B cell (primary cell): ENCODE measurements around the gene AXL. TPM values are rescaled to one million over a fixed set of nuclear protein-coding genes. Genes with fewer than 3 reads are reported as not detected.

Source experiments
- ATAC-seq: fragments of 200-7000 bp; cut with Tn5 transposase; one replicate; pipeline ENCODE4 v1.10.0; 2021; ENCODE audit warnings: low read depth, mild to moderate bottlenecking, moderate number of reproducible peaks, moderate library complexity
- CTCF ChIA-PET: fragments of 350-600 bp; sonication (Branson Sonifier 250); formaldehyde crosslinking; loops from one replicate; lab custom pipeline; 2021; ENCODE audit warnings: antibody characterized with exemption, inconsistent platforms; lab: Charles Lee
- POLR2A ChIA-PET: fragments of 350-600 bp; sonication (Branson Sonifier 250); formaldehyde crosslinking; loops from one replicate; lab custom pipeline; 2021; ENCODE audit warnings: antibody characterized with exemption; lab: Charles Lee
- DNase-seq: peaks from one replicate; pipeline ENCODE4 v3.0.0; 2013
- H2AFZ ChIP-seq: 2 replicates; pipeline ENCODE4 v1.6.1; 2012; ENCODE audit warnings: mild to moderate bottlenecking, low read depth, low read length; ENCODE audit not compliant: insufficient read depth, poor library complexity, severe bottlenecking
- H3K27ac ChIP-seq, 2 donors: 1 replicate in 1 of 2; 2 replicates in 1 of 2; pipeline ENCODE4 v1.5.1; 2012 to 2013; ENCODE audit warnings: low read length in 2 of 2, mild to moderate bottlenecking in 2 of 2, moderate library complexity in 1 of 2
- H3K27me3 ChIP-seq, 4 experiments: fragments of 200-600 bp in 1 of 4; sonication (generic) in 1 of 4; replicated peaks in 1 of 4; 1 replicate in 2 of 4; 2 replicates in 2 of 4; pipeline versions ENCODE4 v1.6.1 to v1.7.0; 2013 to 2016; ENCODE audit warnings: low read length in 3 of 4, mild to moderate bottlenecking in 2 of 4, mixed read lengths in 1 of 4, moderate library complexity in 1 of 4; ENCODE audit not compliant: insufficient read depth in 4 of 4, control insufficient read depth in 3 of 4; ENCODE audit errors: control extremely low read depth in 1 of 4
- H3K36me3 ChIP-seq, 2 experiments: replicated peaks in 1 of 2; 1 replicate in 1 of 2; 2 replicates in 1 of 2; pipeline versions ENCODE4 v1.6.1 to v1.7.1; 2013; ENCODE audit warnings: low read length in 1 of 2; ENCODE audit not compliant: insufficient read depth in 2 of 2, control insufficient read depth in 1 of 2; ENCODE audit errors: control extremely low read depth in 1 of 2, extremely low read depth in 1 of 2
- H3K4me1 ChIP-seq, 2 donors: fragments of 200-600 bp in 1 of 2; sonication (generic) in 1 of 2; 1 replicate in 1 of 2; 2 replicates in 1 of 2; pipeline versions ENCODE4 v1.5.1 to v1.6.1; 2013 to 2017; ENCODE audit warnings: low read length in 2 of 2; ENCODE audit not compliant: control insufficient read depth in 2 of 2, insufficient read depth in 2 of 2
- H3K4me2 ChIP-seq: replicated peaks from 2 replicates; pipeline ENCODE3; 2012; ENCODE audit warnings: mild to moderate bottlenecking, low read depth, low read length; ENCODE audit not compliant: poor library complexity, severe bottlenecking
- H3K4me3 ChIP-seq, 5 experiments: fragments of 200-600 bp in 1 of 5; sonication (generic) in 1 of 5; 1 replicate in 3 of 5; 2 replicates in 2 of 5; pipeline versions ENCODE4 v1.5.1 to v1.7.0; 2011 to 2016; ENCODE audit warnings: low read length in 4 of 5, mild to moderate bottlenecking in 4 of 5, low read depth in 2 of 5, control low read depth in 1 of 5, moderate library complexity in 1 of 5; ENCODE audit not compliant: insufficient read depth in 1 of 5; ENCODE audit errors: control extremely low read depth in 1 of 5, extremely low read depth in 1 of 5
- H3K79me2 ChIP-seq: fragments of 200-600 bp; sonication (generic); one replicate; pipeline ENCODE4 v1.6.0; 2016; ENCODE audit warnings: low read length; ENCODE audit not compliant: control insufficient read depth, insufficient read depth
- H3K9ac ChIP-seq: fragments of 200-600 bp; sonication (generic); 2 replicates; pipeline ENCODE4 v1.6.1; 2017; ENCODE audit warnings: mild to moderate bottlenecking, low read length, moderate library complexity
- H3K9me3 ChIP-seq, 3 donors: one replicate each; pipeline versions ENCODE4 v1.6.1 to v1.7.1; 2013; ENCODE audit warnings: low read length in 2 of 3; ENCODE audit not compliant: control insufficient read depth in 2 of 3, insufficient read depth in 1 of 3; ENCODE audit errors: control extremely low read depth in 1 of 3
- H4K20me1 ChIP-seq: 2 replicates; pipeline ENCODE4 v1.6.0; 2012; ENCODE audit warnings: mild to moderate bottlenecking, low read length; ENCODE audit not compliant: insufficient read depth, control insufficient read depth, poor library complexity, severe bottlenecking
- H3K27ac Mint-ChIP-seq: one replicate; pipeline ENCODE4 v1.8.0; 2021; ENCODE audit warnings: mixed read lengths
- H3K27me3 Mint-ChIP-seq: one replicate; pipeline ENCODE4 v1.8.0; 2021; ENCODE audit warnings: mixed read lengths
- H3K4me1 Mint-ChIP-seq: one replicate; pipeline ENCODE4 v1.8.0; 2021; ENCODE audit warnings: mixed read lengths
- H3K4me3 Mint-ChIP-seq: one replicate; pipeline ENCODE4 v1.8.0; 2021; ENCODE audit warnings: mixed read lengths
- H3K9me3 Mint-ChIP-seq: one replicate; pipeline ENCODE4 v1.8.0; 2022; ENCODE audit warnings: mixed read lengths; ENCODE audit not compliant: insufficient read depth
- CTCF ChIP-seq: fragments of 200-600 bp; IDR thresholded peaks from one replicate; pipeline ENCODE4 v1.8.0; 2022; ENCODE audit warnings: antibody characterized with exemption, mild to moderate bottlenecking
- EZH2 ChIP-seq: IDR thresholded peaks from 2 replicates; pipeline ENCODE4 v1.6.1; 2012; ENCODE audit warnings: borderline replicate concordance, low read depth, mild to moderate bottlenecking, moderate library complexity, low read length; ENCODE audit not compliant: insufficient read depth, poor library complexity, severe bottlenecking
- WGBS: methylation state at CpG from one replicate; pipeline ENCODE4 v1.1.5; 2013; ENCODE audit warnings: missing lambda C conversion rate; ENCODE audit not compliant: insufficient coverage; 5-methylcytosine and 5-hydroxymethylcytosine counted together
- intact Hi-C: fragments of 100-400 bp; cut with micrococcal nuclease; formaldehyde crosslinking; loops from one replicate; pipeline ENCODE4 v1.10.0; 2022
- polyA plus RNA-seq: library from polyadenylated mRNA; depleted of rRNA; stranded (reverse); fragments of >200 nt; gene quantifications from 2 replicates; pipeline ENCODE4 v1.2.3, GENCODE V29; 2012
- small RNA-seq: library from RNA; depleted of rRNA; stranded (forward); fragments of <200 nt; gene quantifications from one replicate; pipeline ENCODE3, GENCODE V24; 2012; ENCODE audit warnings: low replicate concordance, low read depth; ENCODE audit not compliant: insufficient read length
- total RNA-seq, 2 donors: library from RNA; stranded (reverse); fragments of 120-200 nt in 1 of 2; gene quantifications; 1 replicate in 1 of 2; 2 replicates in 1 of 2; pipeline versions ENCODE4 v1.2.3 to v1.2.4, GENCODE V29; 2013 to 2022

Gene AXL
- total and polyA plus RNA-seq, 2 donors (not counting 1 experiment from before 2014, with no cell fraction given) = not detected

- H3K36me3 ChIP-seq = peaks cover 4 to 42% of the 10 kb centered on the region in 2 experiments
- no peak for TF ChIP-seq EZH2
- no peak for TF ChIP-seq CTCF
- H3K79me2 ChIP-seq = peaks cover 71% of the 10 kb centered on the region
- Mint-ChIP-seq H3K4me3 (no peak overlapping the region), H3K27me3 (no peaks in the 10 kb centered on the region), H3K9me3 (no peaks in the 10 kb centered on the region), H3K4me1 (peaks cover 65% of the 10 kb centered on the region), H3K27ac (no peak overlapping the region)
- peak overlapping the region in 1 of 2 donors; percentile 100 for H3K27ac ChIP-seq
- intact Hi-C loops = no loop called here
- ChIA-PET CTCF (interaction anchor here (3.6 to 7.2 kb wide), 3 partner anchors 41 to 259 kb away, joined by 21 to 67 read pairs (median 53); partner anchors contain the start of genes HNRNPUL1 and TGFB1), POLR2A (interaction anchor here (1.0 to 1.6 kb wide), 2 partner anchors 16 to 48 kb away, joined by 3 to 12 read pairs; no protein-coding TSS in a partner anchor)
- H3K4me1 ChIP-seq = peaks cover 49 to 59% of the 10 kb centered on the region in 2 donors
- H3K9ac ChIP-seq = peak overlapping the region; percentile 96
- peak overlapping the region in 4 of 5 experiments; percentile 59 to 95 (median 66) for H3K4me3 ChIP-seq
- WGBS = 92% methylated on average over 2 of the region's 5 CpGs
- H2AFZ ChIP-seq = no peak overlapping the region
- ATAC-seq (no peak), DNase-seq (no peak)
- no peaks in the 10 kb centered on the region for H3K27me3 ChIP-seq
- H3K9me3 ChIP-seq = no peaks in the 10 kb centered on the region
- H4K20me1 ChIP-seq = peaks cover 51% of the 10 kb centered on the region
- H3K4me2 ChIP-seq = peak overlapping the region; percentile 98
These were observed 92.0 kb downstream of the AXL start for GRCh38 chr19:41311072-41311471.

Small RNA genes lying within 50 kb of the gene (small RNA-seq; reads per million reads assigned to genes)
- not detected for gene RN7SL34P

Other genes starting within 250 kb of the AXL start
- not detected in 2 replicates for gene CYP2B6, start 227.9 kb upstream of the AXL start, total RNA-seq
- not detected in 2 replicates for gene CYP2B6, start 227.9 kb upstream of the AXL start, polyA plus RNA-seq
- gene CYP2A13, start 130.8 kb upstream of the AXL start, total RNA-seq = not detected in 2 replicates
- gene CYP2A13, start 130.8 kb upstream of the AXL start, polyA plus RNA-seq = not detected in 2 replicates
- gene CYP2F1, start 104.8 kb upstream of the AXL start, total RNA-seq = not detected in 2 replicates
- 0.04 TPM in 1 of 2 replicates, not detected in the other for gene CYP2F1, start 104.8 kb upstream of the AXL start, polyA plus RNA-seq
- gene CYP2S1, start 26.0 kb upstream of the AXL start, total RNA-seq = not detected in 2 replicates
- gene CYP2S1, start 26.0 kb upstream of the AXL start, polyA plus RNA-seq = 0.09 and 0.12 TPM in 2 replicates
- gene HNRNPUL1, start 45.1 kb downstream of the AXL start, total RNA-seq = 273 and 274 TPM in 2 replicates
- gene HNRNPUL1, start 45.1 kb downstream of the AXL start, polyA plus RNA-seq = 47.2 and 60.7 TPM in 2 replicates
- gene CCDC97, start 90.9 kb downstream of the AXL start, total RNA-seq = 68.3 and 78.3 TPM in 2 replicates
- 9.9 and 16.3 TPM in 2 replicates for gene CCDC97, start 90.9 kb downstream of the AXL start, polyA plus RNA-seq
- gene TGFB1, start 134.7 kb downstream of the AXL start, total RNA-seq = 120 TPM in 2 replicates
- 107 and 109 TPM in 2 replicates for gene TGFB1, start 134.7 kb downstream of the AXL start, polyA plus RNA-seq
- gene B9D2, start 144.9 kb downstream of the AXL start, total RNA-seq = 17.5 and 17.8 TPM in 2 replicates
- gene B9D2, start 144.9 kb downstream of the AXL start, polyA plus RNA-seq = 9.9 and 19.4 TPM in 2 replicates
- gene TMEM91, start 157.3 kb downstream of the AXL start, total RNA-seq = 7.1 and 11.8 TPM in 2 replicates
- gene TMEM91, start 157.3 kb downstream of the AXL start, polyA plus RNA-seq = 6.3 and 8.0 TPM in 2 replicates
- gene EXOSC5, start 178.1 kb downstream of the AXL start, total RNA-seq = 14.1 and 16.1 TPM in 2 replicates
- 19.6 and 41.4 TPM in 2 replicates for gene EXOSC5, start 178.1 kb downstream of the AXL start, polyA plus RNA-seq
- gene BCKDHA, start 178.6 kb downstream of the AXL start, total RNA-seq = 20.6 and 25.2 TPM in 2 replicates
- 24.2 and 39.7 TPM in 2 replicates for gene BCKDHA, start 178.6 kb downstream of the AXL start, polyA plus RNA-seq
- gene B3GNT8, start 208.2 kb downstream of the AXL start, total RNA-seq = 0.22 and 0.27 TPM in 2 replicates
- gene B3GNT8, start 208.2 kb downstream of the AXL start, polyA plus RNA-seq = 0.06 TPM in 1 of 2 replicates, not detected in the other
- 31.6 and 31.8 TPM in 2 replicates for gene DMAC2, start 220.7 kb downstream of the AXL start, total RNA-seq
- gene DMAC2, start 220.7 kb downstream of the AXL start, polyA plus RNA-seq = 32.7 and 41.7 TPM in 2 replicates
- not detected in 2 replicates for gene ERICH4, start 223.9 kb downstream of the AXL start, total RNA-seq
- gene ERICH4, start 223.9 kb downstream of the AXL start, polyA plus RNA-seq = not detected in 2 replicates